Inflammatory macrophage treated with lipopolysaccharide for 4 hours (primary cell): Measurements from ENCODE around the gene KDM8.
"Not testable (repeated sequence)": the region's sequence is repeated elsewhere in the genome, so short reads cannot be mapped to it uniquely, and the experiment has no call there.

ENCODE experiments used
- DNase-seq: peaks from one replicate; pipeline ENCODE4 v3.0.0-alpha.2; 2020

KDM8 gene

DNA sequence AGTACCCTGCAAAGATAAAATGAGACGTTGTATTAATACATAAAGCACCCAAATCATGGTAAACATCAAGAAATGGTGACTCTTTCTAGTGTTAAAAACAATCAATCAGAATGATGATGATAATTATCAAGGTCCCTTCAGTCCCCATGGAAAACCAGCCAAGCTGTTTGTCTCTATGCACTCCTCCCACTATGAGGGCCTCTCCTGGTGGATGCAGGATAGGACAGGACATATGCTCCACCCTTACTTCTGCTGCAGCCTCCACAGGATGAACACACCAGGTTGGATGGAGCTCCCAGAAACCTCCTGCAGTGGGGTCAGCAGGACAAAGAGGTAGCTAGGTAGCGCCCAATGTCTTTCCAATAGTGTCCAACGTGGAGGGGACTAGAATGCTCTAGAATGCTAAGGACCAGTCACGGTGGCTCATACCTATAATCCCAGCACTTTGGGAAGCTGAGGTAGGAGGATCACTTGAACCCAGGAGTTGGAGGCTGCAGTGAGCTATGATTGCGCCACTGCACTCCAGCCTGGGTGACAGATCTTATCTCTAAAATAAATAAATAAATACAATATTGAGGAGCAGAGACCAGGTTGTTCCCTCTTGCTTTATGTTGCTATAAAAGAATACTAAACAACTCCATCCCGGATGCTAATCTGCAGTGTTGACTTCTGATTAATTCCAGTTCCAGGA is 9.9 kb upstream of the KDM8 start:
- DNase-seq: no peak

DNA sequence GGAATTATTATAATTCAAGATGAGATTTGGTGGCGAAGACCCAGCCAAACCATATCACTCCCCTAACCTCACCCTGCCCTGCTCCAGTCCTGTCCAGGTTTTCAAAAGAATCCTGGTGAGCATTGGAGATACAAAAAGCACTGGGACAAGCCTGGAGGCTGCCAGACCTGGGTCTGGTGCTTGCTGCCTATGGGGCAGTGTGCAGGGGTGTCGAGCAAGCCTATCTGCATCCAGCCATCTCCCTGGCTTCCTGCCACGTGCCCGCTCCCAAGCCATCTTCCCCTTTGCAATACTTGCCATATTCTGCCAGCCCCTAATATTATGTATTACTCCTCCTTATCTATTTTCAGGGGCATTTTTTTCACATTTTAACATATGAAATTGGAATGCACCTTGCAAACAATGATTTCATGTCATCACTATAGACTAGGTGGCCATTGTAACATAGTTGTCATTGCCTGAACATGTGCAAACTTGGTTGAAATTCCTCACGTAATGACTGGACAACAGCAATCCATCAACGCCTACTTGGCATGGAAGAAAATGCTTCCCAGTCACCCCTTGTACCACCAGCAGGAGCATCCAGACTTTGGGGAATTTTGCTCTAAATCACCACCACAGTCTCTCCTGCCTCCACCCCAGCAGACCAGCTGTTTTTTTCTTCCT is 8.1 kb upstream of the KDM8 start:
- DNase-seq: no peak

DNA sequence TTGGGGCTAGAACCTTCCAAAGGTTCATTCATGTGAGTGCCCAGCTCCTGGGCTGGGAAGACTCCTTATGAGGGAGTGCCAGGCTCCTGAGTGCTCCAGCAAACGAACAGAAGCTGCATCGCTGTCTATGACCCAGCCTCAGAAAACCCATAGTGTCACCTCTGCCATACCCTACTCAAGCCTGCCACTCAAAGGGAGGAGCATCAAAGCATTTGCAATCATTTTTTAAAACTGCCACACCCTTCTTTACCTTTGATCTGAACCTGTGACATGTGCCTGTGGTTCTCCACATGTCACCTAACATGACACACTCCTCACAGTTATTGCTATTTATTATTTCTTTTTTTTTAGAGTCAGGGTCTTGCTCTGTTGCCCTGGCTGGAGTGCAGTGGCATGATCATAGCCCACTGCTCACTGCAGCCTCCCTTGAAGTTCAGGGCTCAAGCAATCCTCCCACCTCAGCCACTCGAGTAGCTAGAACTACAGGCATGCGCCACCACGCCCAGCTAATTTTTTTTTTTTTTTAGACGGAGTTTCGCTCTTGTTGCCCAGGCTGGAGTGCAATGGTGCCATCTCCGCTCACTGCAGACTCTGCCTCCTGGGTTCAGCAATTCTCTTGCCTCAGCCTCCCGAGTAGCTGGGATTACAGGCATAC is 7.3 kb upstream of the KDM8 start:
- DNase-seq: no peak

DNA sequence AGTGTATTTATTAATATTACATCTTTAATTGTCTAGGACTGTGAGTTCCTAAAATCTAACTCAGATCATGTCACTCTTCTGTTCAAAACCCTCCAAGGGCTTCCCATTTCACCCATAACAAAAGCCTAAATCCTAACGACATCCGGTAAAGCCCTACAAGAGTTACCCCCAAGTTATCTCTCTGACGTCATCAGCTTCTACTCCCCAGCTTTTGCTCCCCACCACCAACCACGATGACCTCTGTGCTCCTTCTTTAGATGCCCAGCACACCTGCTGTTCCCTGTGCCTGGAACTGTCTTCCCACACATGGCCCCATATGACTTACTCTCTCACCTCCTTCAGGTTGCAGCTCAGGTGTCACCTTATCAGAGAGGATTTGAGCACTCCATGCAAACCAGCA is 6.3 kb upstream of the KDM8 start:
- no peak for DNase-seq

DNA sequence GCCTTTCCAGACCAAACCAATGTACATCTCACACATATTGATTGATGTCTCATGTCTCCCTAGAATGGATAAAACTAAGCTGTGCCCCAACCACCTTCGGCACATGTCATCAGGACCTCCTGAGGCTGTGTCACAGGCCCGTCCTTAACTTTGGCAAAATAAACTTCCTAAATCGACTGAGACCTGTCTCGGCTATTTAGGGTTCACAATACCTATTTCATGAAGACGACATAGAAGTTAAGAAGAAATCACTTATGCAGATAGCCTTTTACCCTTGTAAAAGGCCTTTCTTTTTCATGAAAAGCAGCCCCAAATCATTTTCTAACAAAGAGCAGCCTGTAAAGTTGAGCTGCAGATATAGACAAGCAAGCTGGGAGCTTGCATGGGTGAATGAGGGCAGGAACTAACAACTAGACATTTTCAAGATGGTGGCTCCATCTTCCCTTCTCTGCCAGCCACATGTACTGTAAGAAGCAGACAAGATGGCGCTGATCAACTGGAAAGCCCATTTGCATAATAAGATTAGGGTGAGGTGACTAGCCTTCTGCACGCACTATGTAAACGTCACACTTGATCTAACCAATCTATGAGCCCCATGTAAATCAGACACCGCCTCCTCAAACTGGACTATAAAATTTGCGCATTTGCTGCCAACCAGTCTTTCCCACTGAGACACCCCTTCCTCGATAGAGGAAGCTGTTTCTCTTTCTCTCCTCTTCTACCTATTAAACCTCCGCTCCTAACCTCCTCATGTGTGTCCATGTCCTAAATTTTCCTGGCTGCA is 4.7 kb upstream of the KDM8 start:
- DNase-seq: no peak

DNA sequence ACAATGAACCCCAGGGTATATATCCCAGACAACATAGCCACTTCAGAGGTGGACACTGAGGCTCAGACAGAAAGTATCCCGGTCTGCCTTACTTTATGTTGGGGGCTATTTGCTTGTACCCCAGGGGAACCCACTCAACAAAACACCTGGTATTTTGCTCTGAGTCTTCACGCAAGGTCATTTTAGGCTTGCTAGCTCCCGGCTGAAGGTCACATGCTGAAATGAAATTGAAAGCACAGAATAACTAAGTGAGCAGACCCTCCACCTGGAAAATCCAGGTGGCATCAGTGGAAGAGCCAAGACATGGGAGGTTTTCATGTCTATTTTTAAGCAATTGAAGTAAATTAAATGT is 4.1 kb upstream of the KDM8 start:
- DNase-seq: no peak

DNA sequence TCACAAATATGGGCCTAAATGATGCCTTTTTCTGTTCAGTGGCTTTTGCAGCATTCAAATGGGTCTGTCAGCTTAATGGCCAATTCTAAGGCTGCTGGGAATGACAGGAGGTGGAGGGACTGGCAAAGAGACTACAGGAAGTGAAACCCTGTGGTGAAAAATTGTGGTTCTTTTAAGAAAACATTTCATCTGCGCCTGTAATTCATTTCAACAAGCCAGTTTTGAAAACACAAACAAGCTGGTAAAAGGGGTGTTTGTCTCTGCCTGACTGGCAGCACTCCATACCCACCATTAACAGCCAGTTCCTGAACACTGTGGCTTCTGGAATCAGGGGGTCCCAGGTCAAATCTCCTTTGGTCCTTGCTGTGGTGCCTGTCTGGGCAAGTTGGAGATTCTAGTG is 3.6 kb upstream of the KDM8 start:
- peak; percentile 79 for DNase-seq

DNA sequence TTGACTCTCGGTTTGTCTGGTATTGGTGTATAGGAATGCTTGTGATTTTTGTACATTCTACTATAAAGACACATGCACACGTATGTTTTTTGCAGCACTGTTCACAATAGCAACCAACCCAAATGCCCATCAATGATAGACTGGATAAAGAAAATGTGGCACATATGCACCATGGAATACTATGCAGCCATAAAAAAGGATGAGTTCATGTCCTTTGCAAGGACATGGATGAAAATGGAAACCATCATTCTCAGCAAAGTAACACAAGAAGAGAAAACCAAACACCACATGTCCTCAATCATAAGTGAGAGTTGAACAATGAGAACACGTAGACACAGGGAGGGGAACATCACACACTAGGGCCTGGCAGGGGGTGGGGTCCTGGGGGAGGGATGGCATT is 2.4 kb upstream of the KDM8 start:
- not testable (repeated sequence) for DNase-seq

DNA sequence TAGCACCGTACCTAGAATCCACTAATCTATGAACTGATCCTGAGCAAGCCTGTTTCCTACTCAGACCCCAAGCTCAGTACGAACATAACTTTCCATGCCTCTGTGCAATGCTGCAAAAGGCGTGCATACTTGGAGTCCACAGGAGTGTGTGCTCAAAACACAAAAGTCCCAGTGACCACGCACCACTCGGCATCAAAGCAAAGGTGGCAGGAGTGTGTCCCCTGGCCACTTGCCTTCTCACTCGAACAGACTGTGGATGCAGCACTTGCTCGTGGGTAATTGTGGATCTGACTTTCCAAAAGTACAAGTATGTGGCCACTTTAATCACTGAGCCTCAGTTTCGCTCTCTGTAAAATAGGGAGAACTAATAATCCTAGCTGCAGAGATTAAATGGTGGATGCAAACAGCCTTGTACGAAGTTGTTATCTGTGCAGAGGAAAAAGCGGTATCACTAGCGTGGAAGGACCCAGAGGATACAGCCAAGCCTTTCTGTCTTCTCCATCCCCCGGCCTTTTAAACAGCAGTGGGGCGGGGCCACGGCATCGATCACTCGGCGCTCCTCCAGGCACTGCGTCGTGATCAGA is 311 bp upstream of the KDM8 start:
- DNase-seq: peak; percentile 86

DNA sequence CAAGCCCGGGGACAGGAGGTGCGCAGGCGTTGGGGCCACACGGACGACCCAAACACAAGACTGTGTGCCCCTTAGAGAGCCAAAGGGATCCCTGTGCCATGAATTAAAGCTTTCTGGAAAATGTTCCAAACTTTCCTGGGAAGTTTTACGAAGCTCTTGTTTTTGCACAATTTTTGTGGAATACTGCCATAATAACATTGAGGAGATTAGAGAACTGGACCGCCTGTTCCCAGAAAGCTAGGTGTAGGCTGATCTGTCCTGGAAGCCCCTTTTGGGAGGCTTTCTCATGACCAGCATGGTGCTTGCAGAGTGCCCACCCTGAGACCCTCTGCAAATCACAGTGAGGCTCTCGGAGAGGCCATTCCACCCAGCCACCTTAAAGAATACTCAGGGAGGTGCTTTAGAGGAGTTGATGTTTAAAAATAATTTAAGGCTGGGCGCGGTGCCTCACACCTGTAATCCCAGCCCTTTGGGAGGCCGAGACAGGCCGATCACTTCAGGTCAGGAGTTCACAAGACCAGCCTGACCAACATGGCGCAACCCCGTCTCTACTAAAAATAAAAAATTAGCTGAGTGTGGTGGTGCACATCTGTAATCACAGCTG is 1.1 kb downstream of the KDM8 start:
- DNase-seq: no peak

DNA sequence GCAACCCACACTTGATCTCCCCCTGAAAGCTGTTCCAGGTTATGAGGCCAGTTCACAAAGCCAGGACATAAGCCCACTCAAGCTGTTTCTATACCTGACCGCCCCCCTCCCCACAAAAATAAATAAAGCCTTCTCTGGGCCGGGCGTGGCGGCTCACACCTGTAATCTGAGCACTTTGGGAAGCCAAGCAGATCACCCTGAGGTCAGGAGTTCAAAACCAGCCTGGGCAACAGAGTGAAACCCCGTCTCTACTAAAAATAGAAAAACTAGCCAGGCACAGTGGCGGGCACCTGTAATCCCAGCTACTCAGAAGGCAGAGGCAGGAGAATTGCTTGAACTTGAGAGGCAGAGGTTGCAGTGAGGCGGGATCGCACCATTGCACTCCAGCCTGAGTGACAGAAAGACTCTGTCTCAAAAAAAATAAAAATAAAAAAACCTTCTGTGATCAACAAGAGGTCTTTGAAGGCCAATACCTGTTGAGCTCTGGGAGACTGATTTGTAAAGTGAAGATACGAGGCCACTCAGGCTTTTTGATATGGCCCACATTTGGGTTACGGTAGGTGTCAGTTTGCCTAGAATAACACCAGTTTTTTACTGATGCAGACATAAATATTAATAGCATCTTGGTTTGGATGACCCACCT is 2.2 kb downstream of the KDM8 start:
- DNase-seq: no peak

DNA sequence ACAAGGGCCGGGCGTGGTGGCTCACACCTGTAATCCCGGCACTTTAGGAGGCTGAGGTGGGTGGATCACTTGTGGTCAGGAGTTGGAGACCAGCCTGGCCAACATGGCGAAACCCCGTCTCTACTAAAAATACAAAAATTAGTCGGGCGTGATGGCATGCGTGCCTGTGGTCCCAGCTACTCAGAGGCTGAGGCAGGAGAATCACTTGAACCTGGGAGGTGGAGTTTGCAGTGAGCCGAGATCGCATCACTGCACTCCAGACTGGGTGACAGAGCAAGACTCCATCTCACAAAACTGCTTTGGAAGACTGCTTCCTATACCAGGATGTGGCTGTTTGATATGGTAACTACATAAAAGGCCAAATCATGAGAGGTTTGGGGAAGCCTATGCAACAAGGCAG is 3.8 kb downstream of the KDM8 start:
- not testable (repeated sequence) for DNase-seq

DNA sequence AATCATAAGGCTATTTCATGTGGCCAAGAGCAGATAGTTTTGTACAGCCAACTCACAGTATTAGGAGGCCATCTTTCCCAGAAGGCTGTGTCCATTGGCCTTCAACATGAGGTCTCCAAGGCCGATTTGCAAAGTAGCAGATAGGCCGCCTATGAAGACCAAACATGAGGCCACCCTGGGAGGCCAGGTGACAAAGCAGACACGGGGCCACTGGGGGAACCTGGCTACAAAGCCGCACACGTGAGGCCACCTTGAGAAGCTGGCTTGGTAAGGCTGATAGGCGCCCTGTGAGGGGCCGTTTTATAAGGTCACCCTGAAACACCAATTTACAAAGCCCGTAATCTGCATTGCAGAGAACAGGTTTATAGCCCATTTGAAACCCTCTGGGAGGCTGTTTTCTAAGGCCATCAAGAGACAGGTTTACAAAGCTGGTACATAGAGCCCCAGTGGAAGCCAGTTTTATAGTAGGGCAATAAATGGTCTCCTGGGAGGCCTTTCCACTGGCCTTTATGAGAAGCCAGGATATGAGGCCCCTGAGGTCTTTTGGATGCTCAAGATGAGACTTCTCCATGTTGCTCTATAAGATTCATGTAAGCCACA is 4.9 kb downstream of the KDM8 start:
- no peak for DNase-seq

DNA sequence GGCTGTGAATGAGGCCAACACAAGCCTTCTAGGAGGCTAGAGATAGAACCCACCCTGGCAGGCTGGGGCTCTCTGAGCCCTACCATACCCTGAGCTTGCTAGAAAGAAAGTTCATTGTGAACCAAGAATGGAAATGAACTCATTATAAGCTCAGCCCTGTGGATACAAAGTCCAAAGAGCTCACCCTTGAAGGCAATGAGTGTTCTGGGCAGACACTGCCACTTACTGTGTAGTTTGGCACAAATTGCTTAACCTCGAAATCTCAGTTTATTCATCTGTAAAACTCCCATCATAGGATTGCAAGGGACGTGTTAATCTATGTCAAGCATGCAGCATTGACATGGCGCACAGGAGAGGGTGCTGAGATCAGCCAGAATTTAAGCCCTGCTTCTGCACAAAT is 5.5 kb downstream of the KDM8 start:
- DNase-seq: no peak

DNA sequence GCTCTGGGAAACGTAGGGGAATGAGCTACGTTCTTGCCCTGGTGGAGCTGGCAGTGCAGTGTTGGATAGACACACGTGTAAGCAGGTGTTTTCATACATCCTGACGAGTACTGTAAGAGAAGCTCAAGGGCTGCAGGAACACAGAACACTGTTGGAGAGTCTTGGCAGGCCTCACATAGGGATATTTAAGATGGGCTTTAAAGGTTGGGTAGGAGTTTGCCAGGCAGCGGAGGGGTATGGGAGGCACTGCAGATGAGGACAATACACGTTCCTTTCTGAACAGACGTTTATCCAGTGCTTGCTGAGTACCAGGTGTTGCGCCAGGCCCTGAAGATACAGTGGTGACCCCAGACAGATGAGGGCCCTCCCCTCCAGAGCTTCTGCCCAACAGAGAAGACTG is 6.3 kb downstream of the KDM8 start:
- no peak for DNase-seq

DNA sequence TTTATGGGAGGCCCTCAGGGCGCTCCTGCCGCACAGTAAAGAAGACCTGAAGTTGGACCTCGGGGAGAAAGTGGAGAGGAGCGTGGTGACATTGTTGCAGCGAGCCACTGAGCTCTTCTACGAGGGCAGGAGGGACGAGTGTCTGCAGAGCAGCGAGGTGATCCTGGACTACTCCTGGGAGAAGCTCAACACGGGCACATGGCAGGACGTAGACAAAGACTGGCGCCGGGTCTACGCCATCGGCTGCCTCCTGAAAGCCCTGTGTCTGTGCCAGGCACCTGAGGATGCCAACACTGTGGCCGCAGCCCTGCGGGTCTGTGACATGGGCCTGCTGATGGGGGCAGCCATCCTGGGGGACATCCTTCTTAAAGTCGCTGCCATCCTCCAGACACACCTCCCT is 6.8 kb downstream of the KDM8 start:
- no peak for DNase-seq

DNA sequence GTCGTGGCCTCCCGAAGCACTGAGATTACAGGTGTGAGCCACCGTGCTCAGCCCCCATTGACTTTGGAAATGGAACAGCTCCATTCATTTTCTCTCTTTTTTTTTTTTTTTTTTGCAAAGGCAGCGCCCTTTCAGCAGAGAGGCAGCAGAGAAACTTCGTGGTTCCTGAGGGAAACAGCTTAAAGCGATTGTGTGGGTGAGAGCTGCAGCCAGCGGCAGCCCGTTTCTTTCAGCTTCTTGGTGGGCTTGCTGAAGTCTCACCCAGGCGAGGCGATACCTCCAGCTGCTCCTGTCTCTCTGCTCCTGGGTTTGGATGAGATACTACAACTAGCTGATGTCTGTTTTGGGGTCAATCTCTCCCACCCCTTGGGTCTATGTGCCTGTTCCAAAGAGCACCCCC is 7.7 kb downstream of the KDM8 start:
- DNase-seq: no peak

DNA sequence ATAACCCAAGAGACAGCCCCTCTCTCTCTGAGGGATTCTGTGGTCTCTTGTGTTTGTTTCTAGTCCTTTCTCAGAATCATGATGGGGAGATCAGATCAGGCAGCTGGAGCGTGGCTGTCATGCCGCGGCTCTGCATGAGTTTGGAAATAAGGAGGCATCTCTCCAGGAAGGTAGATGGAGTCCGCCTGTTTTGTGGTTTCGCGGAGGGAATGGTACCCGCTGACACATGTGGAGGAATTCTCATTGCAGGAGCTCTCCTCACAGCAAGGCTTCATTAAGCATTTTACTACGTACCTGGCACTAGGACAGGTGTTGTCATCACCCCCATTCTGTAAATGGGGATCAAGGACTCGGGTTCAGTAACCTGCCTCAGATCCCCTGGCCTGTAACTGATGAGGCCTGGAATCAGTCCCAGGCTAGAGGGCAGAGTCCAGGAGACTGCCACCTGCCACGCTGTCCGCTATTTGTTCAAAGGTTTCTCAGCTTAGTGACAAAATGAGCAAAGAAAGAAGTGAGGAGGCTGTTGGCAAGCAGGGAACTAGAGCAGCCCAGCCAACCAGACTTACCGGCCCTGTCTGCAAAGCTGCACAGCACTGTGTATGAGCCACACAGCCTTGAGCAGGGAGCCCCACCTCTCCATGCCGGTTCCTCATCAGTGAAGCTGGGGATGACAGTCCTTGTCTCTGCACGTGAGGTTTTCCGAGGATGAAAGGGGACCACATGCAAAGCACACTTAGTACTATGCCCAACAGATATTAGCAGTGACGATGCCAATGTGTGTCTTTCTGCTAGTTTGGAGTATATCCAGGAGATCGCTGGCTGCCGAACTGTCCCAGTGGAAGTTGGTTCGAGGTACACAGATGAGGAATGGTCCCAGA is 11.0 kb downstream of the KDM8 start:
- no peak for DNase-seq

DNA sequence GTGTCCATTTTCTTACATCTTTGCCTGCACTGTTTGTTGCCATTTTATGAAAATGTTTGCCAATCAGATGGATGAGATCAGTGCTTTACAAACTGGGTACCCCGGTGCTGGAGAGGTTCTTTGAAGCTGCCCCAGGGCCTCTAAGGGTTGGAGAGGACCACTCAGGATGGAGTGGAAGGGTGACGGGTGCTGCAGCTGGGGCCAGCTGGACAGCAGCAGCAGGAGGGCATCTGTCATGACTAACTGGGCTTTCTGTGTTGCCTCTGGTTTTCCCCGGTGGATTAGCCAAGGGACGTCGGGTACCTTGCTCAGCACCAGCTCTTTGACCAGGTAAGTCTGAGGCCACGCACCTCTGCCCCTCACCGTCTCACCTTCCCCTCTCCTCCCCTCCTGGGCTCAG is 12.3 kb downstream of the KDM8 start:
- DNase-seq: no peak

DNA sequence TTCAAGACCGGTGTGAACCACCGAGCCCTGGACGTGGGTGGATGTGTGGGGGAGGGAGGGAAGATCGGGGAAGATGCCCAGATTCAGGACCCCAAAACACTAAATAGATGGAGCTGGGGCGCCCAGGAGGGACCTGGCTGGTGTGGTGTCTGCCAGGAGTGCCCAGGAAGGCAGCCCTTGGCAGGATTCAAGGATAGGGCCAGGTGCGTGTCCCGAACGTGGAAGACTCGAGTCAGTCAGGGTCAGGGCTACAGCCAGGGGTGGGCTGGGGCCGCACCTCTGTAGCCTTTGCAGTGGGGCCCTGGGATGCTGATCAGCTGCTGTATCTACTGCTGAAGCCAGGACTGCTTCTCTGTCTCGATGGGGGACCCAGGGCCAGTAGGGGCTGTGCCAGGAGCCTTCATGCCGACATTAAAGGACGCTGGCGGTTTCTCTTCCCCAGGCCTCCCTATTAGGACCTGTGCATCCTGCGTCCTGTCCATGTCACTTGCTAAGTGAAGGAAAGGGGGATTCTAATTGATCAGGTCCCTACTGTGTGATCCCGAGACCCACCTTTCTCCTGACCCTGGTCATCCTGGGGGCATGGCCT is 13.1 kb downstream of the KDM8 start:
- no peak for DNase-seq

DNA sequence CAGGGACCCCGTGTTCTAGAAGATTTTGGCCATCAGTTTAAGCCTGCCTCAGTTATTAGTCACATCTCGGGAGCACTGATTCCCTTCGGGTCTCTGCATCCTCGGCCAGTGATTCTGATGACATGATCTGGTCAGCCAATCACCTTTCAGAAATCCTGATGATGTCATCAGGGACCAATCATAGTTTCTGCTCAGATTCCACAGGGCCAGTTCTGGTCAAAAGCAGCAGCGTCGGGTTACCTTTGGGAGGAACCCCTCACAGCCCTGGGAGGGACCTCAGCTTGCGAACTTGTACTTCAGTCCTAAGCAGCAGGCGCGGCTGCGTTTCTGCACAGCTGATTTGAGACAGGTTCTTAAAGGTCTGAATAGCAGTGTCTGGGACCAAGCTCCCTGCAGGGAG is 13.9 kb downstream of the KDM8 start:
- DNase-seq: no peak
